Cardiac fibroblast (primary cell): ENCODE data around the gene BRAT1.

Experiments used
- DNase-seq, 2 donors: peaks; one replicate each; pipeline versions ENCODE4 v3.0.0 to v3.0.0-alpha.2; 2010; ENCODE audit warnings: low read depth in 2 of 2
- H3K4me3 ChIP-seq, 2 donors: replicated peaks in 1 of 2; 1 replicate in 1 of 2; 2 replicates in 1 of 2; pipeline ENCODE4 v1.5.1; 2011; ENCODE audit warnings: low read depth in 2 of 2, low read length in 2 of 2, mild to moderate bottlenecking in 2 of 2, moderate library complexity in 1 of 2
- TF ChIP-seq, protein P1 (sequence below): IDR thresholded peaks from one replicate; pipeline ENCODE4 v1.5.1; 2011; ENCODE audit warnings: low read depth, mild to moderate bottlenecking, low read length, inconsistent platforms

Gene BRAT1

DNA sequence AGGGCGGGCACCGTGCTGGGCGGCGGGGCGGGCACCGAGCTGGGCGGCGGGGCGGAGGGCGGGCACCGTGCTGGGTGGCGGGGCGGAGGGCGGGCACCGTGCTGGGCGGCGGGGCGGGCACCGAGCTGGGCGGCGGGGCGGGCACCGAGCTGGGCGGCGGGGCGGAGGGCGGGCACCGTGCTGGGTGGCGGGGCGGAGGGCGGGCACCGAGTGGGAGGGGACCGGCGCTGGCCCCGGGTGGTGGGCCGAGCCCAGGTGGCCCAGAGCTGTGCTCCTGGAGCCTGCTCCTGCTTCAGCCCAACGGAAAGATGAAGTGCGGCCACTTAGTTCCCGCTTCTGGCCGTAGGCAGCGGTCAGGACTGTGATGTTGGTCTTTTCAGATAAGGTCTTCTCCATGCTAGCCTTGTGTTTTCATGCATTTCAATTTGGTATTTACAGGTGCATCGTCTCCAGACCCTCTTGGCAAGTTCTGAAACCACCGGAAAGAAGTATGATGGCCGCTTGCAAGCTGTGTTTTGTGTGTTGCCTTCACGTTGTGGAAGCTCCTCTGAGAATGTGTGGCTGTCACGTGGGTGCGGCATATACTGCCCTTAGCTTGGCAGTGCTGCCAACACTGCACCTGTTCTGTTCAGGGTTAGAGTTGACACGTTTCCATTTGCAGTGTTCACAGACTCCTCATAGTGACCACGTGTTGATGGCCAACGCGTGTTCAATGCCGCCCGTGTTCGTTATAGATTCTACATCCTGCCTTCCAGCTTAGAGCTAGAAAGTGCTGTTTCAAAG lies 28.7 kb upstream of the BRAT1 start:
- TF ChIP-seq, protein P1, sequence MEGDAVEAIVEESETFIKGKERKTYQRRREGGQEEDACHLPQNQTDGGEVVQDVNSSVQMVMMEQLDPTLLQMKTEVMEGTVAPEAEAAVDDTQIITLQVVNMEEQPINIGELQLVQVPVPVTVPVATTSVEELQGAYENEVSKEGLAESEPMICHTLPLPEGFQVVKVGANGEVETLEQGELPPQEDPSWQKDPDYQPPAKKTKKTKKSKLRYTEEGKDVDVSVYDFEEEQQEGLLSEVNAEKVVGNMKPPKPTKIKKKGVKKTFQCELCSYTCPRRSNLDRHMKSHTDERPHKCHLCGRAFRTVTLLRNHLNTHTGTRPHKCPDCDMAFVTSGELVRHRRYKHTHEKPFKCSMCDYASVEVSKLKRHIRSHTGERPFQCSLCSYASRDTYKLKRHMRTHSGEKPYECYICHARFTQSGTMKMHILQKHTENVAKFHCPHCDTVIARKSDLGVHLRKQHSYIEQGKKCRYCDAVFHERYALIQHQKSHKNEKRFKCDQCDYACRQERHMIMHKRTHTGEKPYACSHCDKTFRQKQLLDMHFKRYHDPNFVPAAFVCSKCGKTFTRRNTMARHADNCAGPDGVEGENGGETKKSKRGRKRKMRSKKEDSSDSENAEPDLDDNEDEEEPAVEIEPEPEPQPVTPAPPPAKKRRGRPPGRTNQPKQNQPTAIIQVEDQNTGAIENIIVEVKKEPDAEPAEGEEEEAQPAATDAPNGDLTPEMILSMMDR, result no peak
- DNase-seq, result no peak
- no peak overlapping the region for H3K4me3 ChIP-seq

DNA sequence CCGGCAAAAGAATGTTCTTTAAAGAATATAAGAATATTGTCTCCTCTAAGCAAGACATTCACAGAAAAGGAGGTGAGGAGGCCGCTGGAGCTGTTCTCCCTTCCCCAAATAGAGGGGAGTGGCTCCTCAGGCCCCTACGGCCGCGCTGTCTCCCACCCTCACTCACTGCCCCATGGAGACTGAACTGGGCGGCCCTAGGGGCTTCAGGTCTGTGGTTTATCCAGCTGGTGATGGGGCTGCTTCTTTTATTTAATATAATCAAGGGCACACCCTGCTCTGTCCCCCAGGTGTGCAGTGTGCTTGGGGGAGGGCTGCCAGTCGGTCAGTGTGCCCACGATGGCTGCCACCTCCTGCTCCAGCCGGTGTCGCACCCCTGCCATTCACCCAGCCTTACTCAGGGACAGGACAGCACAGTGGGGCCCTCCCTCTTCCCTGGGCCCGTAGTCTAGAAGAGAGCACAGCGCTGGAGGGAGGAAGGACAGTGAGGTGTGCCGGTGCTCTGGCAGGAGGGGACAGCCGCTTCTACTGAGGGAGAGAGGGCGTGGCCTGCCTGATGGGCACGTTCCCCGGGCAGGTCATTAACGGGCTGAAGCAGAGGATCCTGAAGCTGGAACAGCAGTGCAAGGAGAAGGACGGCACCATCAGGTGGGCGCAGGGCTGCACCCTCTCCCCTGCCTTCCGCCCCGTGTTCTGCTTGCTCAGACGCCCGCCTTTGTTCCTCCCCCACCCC lies 26.8 kb upstream of the BRAT1 start:
- DNase-seq, result no peak
- H3K4me3 ChIP-seq, result no peak overlapping the region
- TF ChIP-seq, protein P1, result no peak

DNA sequence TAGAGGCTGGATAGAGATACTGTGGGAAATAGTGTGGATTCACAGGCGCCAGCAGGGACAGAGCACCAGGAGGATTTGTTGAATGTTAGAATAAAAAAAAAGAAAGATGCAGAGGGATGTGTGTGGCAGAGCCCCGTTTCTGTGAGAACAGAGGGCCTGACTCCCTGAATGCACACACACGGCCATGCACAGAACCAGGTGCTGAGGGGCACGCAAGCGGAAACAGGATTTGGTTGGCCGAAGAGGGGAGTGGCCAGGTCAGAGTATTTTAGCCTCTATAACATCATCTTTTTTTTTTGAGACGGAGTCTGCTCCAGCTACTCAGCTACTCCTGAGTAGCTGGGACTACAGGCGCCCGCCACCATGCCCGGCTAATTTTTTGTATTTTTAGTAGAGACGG lies 25.3 kb upstream of the BRAT1 start:
- no peak for DNase-seq
- TF ChIP-seq, protein P1, result no peak
- no peak overlapping the region for H3K4me3 ChIP-seq

DNA sequence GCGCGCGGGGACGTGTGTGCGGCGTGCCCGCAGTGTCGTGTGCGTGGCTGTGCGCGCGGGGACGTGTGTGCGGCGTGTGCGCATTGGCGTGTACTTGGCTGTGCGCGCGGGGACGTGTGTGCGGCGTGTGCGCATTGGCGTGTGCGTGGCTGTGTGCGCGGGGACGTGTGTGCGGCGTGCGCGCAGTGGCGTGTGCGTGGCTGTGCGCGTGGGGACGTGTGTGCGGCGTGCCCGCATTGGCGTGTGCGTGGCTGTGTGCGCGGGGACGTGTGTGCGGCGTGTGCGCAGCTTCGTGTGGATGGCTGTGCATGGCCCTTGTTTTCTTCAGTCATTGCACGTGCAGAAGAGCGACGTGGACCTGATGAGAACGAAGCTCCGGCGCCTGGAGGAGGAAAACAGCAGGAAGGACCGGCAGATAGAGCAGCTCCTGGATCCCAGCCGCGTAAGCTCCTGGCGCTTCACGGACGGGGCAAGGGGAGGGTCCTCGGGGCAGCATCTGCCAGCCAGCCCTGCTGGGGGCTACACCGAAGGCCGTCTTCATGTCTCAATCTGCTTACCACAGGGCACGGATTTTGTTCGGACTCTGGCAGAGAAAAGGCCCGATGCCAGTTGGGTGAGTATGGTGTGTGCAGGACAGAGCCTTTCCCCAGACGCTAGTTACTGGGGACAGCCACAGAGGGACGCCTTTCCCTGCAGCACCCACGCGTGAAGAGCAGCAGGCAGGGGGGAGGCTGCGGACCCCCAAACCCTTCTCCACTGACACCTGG lies 22.8 kb upstream of the BRAT1 start:
- H3K4me3 ChIP-seq, result no peak overlapping the region
- TF ChIP-seq, protein P1, result no peak
- DNase-seq, result no peak

DNA sequence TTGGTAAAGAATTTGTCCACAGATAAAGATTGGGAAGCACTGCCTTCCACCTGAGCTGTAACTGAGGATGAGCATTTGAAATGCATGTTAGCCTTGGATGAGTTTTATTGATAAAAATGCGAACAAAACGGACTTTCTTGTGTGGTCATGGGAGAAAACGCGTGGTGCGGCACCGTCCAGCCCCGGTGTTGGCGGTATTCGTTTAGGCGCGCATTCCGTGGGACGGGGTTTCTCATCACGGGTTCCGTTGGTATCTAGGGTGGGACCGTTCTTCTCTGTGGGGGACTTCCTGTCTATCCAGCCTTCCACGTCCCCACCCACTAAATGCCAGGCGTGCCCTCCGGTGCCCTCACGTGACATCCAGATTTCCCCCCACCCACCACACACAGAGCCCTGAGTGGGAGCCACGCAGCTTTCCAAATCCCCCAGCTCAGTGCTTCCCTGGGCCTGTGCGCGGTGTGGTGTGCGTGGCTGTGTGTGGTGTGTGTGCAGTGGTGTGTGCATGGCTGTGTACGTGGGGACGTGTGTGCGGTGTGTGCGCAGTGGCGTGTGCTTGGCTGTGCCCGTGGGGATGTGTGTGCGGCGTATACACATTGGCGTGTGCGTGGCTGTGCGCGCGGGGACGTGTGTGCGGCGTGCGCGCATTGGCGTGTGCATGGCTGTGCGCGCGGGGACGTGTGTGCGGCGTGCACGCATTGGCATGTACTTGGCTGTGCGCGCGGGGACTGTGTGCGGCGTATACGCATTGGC lies 21.6 kb upstream of the BRAT1 start:
- TF ChIP-seq, protein P1, result no peak
- H3K4me3 ChIP-seq, result no peak overlapping the region
- no peak for DNase-seq

DNA sequence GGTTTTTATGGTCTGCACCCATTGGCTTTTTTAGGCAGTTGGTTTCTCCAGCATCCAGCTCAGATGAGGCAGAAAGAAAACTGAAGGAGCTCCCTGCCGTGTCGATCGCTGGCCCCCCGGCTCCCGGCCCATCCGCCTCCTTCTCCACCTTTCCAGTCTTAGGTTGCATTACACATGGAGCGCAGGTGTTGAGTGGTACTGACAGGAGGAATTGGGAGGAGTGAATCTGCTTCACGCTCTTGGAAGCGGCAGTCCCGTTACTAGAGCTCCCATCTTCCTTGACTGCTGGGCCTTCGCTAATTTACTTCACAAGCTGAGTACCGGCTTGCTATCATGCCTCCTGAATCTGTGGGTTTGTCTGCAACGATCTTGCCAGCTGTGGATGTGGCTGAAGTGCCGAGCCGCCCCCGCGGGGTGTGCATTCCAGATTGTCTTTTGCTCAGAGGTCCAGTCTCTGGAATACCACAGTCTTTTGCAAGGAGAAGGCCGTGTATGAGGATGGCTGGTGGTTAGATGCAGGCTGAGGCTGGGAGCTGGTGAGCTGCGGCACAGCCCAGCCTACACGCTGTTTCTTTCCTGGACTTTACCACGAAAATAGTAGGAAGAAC lies 20.5 kb upstream of the BRAT1 start:
- H3K4me3 ChIP-seq, result no peak overlapping the region
- TF ChIP-seq, protein P1, result no peak
- peak in 1 of 2 donors; percentile 11 for DNase-seq
